IMR-90 (cell line): ENCODE results near the gene ZBTB44. TPM values are rescaled to one million over a fixed set of nuclear protein-coding genes. Genes with fewer than 3 reads are reported as not detected.

ENCODE experiments used
- ATAC-seq: fragments of 200-7000 bp; cut with Tn5 transposase; 2 replicates; pipeline ENCODE4 v1.9.1; 2020; ENCODE audit warnings: low read depth, mild to moderate bottlenecking, moderate library complexity
- BruUV-seq: library from RNA; stranded (reverse); fragments of 400-500 nt; replicated peaks from 2 replicates; lab custom pipeline; 2021; lab: Mats Ljungman, UMichigan
- CTCF ChIA-PET: fragments of 300-600 bp; formaldehyde crosslinking; extraction: SDS; loops from one replicate; lab custom pipeline; 2021; ENCODE audit warnings: antibody characterized with exemption; lab: Yijun Ruan, JAX
- POLR2A ChIA-PET: fragments of 300-600 bp; sonication (Branson Sonifier 250); formaldehyde crosslinking; loops from one replicate; lab custom pipeline; 2022; ENCODE audit warnings: antibody characterized with exemption; ENCODE audit not compliant: unreplicated experiment; lab: Charles Lee
- DNase-seq: peaks from one replicate; pipeline ENCODE4 v3.0.0; 2013
- H2AFZ ChIP-seq: replicated peaks from 2 replicates; pipeline ENCODE3; 2013; ENCODE audit warnings: low read length, mild to moderate bottlenecking; ENCODE audit not compliant: poor library complexity
- H2AK5ac ChIP-seq: 2 replicates; pipeline ENCODE4 v1.6.1; 2013; ENCODE audit warnings: low read depth, low read length, inconsistent platforms
- H2AK9ac ChIP-seq: replicated peaks from 2 replicates; pipeline ENCODE3; 2013; ENCODE audit warnings: mild to moderate bottlenecking, low read depth, low read length, moderate library complexity; ENCODE audit not compliant: poor library complexity
- H2BK120ac ChIP-seq: 2 replicates; pipeline ENCODE4 v1.6.1; 2013; ENCODE audit warnings: low read depth, low read length, inconsistent platforms
- H2BK15ac ChIP-seq: 3 replicates; pipeline ENCODE4 v1.6.1; 2013; ENCODE audit warnings: low read depth, low read length, inconsistent platforms
- H2BK20ac ChIP-seq: 2 replicates; pipeline ENCODE4 v1.6.1; 2013; ENCODE audit warnings: low read depth, mild to moderate bottlenecking, inconsistent platforms, low read length, moderate library complexity
- H2BK5ac ChIP-seq: 2 replicates; pipeline ENCODE4 v1.6.1; 2013; ENCODE audit warnings: mild to moderate bottlenecking, low read depth, low read length, inconsistent platforms; ENCODE audit not compliant: poor library complexity, severe bottlenecking
- H3K14ac ChIP-seq: replicated peaks from 2 replicates; pipeline ENCODE4 v1.6.1; 2013; ENCODE audit warnings: low read depth, low read length, inconsistent platforms
- H3K18ac ChIP-seq: 2 replicates; pipeline ENCODE4 v1.6.1; 2013; ENCODE audit warnings: low read depth, low read length, control low read depth
- H3K23ac ChIP-seq: 2 replicates; pipeline ENCODE4 v1.6.1; 2013; ENCODE audit warnings: low read depth, low read length, inconsistent platforms
- H3K27ac ChIP-seq: 2 replicates; pipeline ENCODE4 v1.5.1; 2013; ENCODE audit warnings: mild to moderate bottlenecking, control low read depth, low read length; ENCODE audit not compliant: insufficient read depth
- H3K27me3 ChIP-seq: 2 replicates; pipeline ENCODE4 v1.6.1; 2013; ENCODE audit warnings: low read length; ENCODE audit not compliant: control insufficient read depth, insufficient read depth
- H3K36me3 ChIP-seq: 2 replicates; pipeline ENCODE4 v1.6.1; 2013; ENCODE audit warnings: low read length, mixed read lengths; ENCODE audit not compliant: control insufficient read depth, insufficient read depth
- H3K4ac ChIP-seq: 2 replicates; pipeline ENCODE4 v1.6.1; 2013; ENCODE audit warnings: low read depth, low read length, inconsistent platforms
- H3K4me1 ChIP-seq: 2 replicates; pipeline ENCODE4 v1.6.1; 2013; ENCODE audit warnings: low read length, mixed read lengths; ENCODE audit not compliant: control insufficient read depth, insufficient read depth
- H3K4me2 ChIP-seq: 2 replicates; pipeline ENCODE4 v1.6.1; 2013; ENCODE audit warnings: low read depth, mild to moderate bottlenecking, control low read depth, low read length, moderate library complexity
- H3K4me3 ChIP-seq: 2 replicates; pipeline ENCODE4 v1.5.1; 2013; ENCODE audit warnings: low read depth, mild to moderate bottlenecking, control low read depth, low read length, moderate library complexity; ENCODE audit not compliant: insufficient read depth
- H3K56ac ChIP-seq: 2 replicates; pipeline ENCODE4 v1.6.1; 2013; ENCODE audit warnings: low read length, inconsistent platforms; ENCODE audit not compliant: insufficient read depth; ENCODE audit errors: extremely low read depth
- H3K79me1 ChIP-seq, 2 experiments: 2 replicates each; pipeline ENCODE4 v1.6.1; 2013; ENCODE audit warnings: low read length in 2 of 2, inconsistent platforms in 1 of 2, low read depth in 1 of 2
- H3K9ac ChIP-seq: 2 replicates; pipeline ENCODE4 v1.6.1; 2013; ENCODE audit warnings: low read depth, low read length, control low read depth
- H3K9me1 ChIP-seq: 2 replicates; pipeline ENCODE4 v1.6.1; 2013; ENCODE audit warnings: low read length, inconsistent platforms; ENCODE audit not compliant: insufficient read depth
- H3K9me3 ChIP-seq: 2 replicates; pipeline ENCODE4 v1.6.1; 2013; ENCODE audit warnings: low read length; ENCODE audit not compliant: control insufficient read depth, insufficient read depth
- H4K20me1 ChIP-seq: 2 replicates; pipeline ENCODE4 v1.6.1; 2013; ENCODE audit warnings: low read length, inconsistent platforms; ENCODE audit not compliant: insufficient read depth
- H4K5ac ChIP-seq: 2 replicates; pipeline ENCODE4 v1.6.1; 2013; ENCODE audit warnings: mild to moderate bottlenecking, low read depth, low read length, control low read depth
- H4K8ac ChIP-seq, 2 experiments: 2 replicates each; pipeline ENCODE4 v1.6.1; 2013; ENCODE audit warnings: low read depth in 2 of 2, low read length in 2 of 2, control low read depth in 1 of 2, inconsistent platforms in 1 of 2
- H4K91ac ChIP-seq: 2 replicates; pipeline ENCODE4 v1.6.1; 2013; ENCODE audit warnings: low read depth, low read length, inconsistent platforms; ENCODE audit not compliant: insufficient read depth
- CEBPB ChIP-seq: IDR thresholded peaks from 2 replicates; pipeline ENCODE4 v1.6.1; 2012; ENCODE audit warnings: low read depth, low read length, improper control_type of control experiment
- CHD1 ChIP-seq: IDR thresholded peaks from 2 replicates; pipeline ENCODE4 v1.6.1; 2012; ENCODE audit warnings: low read depth, low read length, improper control_type of control experiment
- POLR2A ChIP-seq: IDR thresholded peaks from 2 replicates; pipeline ENCODE4 v1.6.1; 2012; ENCODE audit warnings: mild to moderate bottlenecking, low read depth, low read length
- RAD21 ChIP-seq: IDR thresholded peaks from 2 replicates; pipeline ENCODE4 v1.6.1; 2012; ENCODE audit warnings: low read length, improper control_type of control experiment
- WGBS, 2 experiments: methylation state at CpG; one replicate each; pipeline versions ENCODE4 v1.1.5 to v1.1.7; 2013; ENCODE audit warnings: missing lambda C conversion rate in 2 of 2; ENCODE audit not compliant: insufficient read length in 1 of 2; ENCODE audit errors: extremely low coverage in 2 of 2; 5-methylcytosine and 5-hydroxymethylcytosine counted together
- dilution Hi-C: fragments of 300-500 bp; cut with HindIII; formaldehyde crosslinking; loops from one replicate; pipeline ENCODE4 v1.14.3; 2018; ENCODE audit warnings: low sequenced_read_pairs; ENCODE audit not compliant: unreplicated experiment
- in situ Hi-C: fragments of 300-500 bp; cut with MboI; formaldehyde crosslinking; loops from 3 replicates; pipeline ENCODE4 v1.14.3; 2019; ENCODE audit warnings: low sequenced_read_pairs, inconsistent platforms, mixed read lengths
- intact Hi-C: fragments of 100-400 bp; cut with micrococcal nuclease; formaldehyde crosslinking; loops from 2 replicates; pipeline ENCODE4 v1.10.0; 2022
- polyA plus RNA-seq, 3 experiments: library from polyadenylated mRNA; depleted of rRNA; stranded (reverse); fragments of >200 nt; gene quantifications; 2 replicates each; pipeline ENCODE4 v1.2.3, GENCODE V29; 2012; ENCODE audit warnings: low replicate concordance in 1 of 3
- total RNA-seq: library from RNA; depleted of rRNA; stranded (reverse); fragments of >200 nt; gene quantifications from 2 replicates; pipeline ENCODE4 v1.2.3, GENCODE V29; 2012
- TF ChIP-seq, protein P1 (sequence below): fragments of 150-350 bp; IDR thresholded peaks from 2 replicates; pipeline ENCODE4 v1.6.1; 2016; ENCODE audit warnings: low read depth, mild to moderate bottlenecking, low read length, moderate library complexity, borderline replicate concordance

ZBTB44 gene
- total and polyA plus RNA-seq, 2 of the 4 experiments (the other 2 are of a cell fraction), result 6.9 to 23.3 TPM

GRCh38 chr11:130310622-130311021 lies 4.1 kb downstream of the ZBTB44 start:
- H3K9me3 ChIP-seq, result no peaks in the 10 kb centered on the region
- H3K36me3 ChIP-seq, result 0 out of 2 replicates have a peak, but pooled peaks cover 1% of the 10 kb centered on the region
- ChIA-PET CTCF (no interaction called here), POLR2A (no interaction called here)
- no peak overlapping the region for H3K14ac ChIP-seq
- no peak overlapping the region for H2BK15ac ChIP-seq
- BruUV-seq, result no TSS peak
- DNase-seq (no peak), ATAC-seq (no peak)
- H2AFZ ChIP-seq, result no peak overlapping the region
- no peak overlapping the region for H3K23ac ChIP-seq
- intact Hi-C loops, result loop anchor here (5.0 to 10.0 kb wide), 2 partner anchors 74 to 117 kb away; partner anchors contain the start of gene ADAMTS8
- no peak overlapping the region for H3K9ac ChIP-seq
- H2BK20ac ChIP-seq, result no peak overlapping the region
- no peak overlapping the region for H3K27ac ChIP-seq
- no peak overlapping the region for H3K4me2 ChIP-seq
- dilution Hi-C loops, result no loop called here
- H3K9me1 ChIP-seq, result 0 out of 2 replicates have a peak, but pooled peaks cover 2% of the 10 kb centered on the region
- no peak overlapping the region for H3K4me3 ChIP-seq
- no peak overlapping the region for H4K8ac ChIP-seq
- no peak overlapping the region for H2AK9ac ChIP-seq
- H3K18ac ChIP-seq, result no peak overlapping the region
- H2AK5ac ChIP-seq, result no peak overlapping the region
- no peak overlapping the region for H4K5ac ChIP-seq
- no peaks in the 10 kb centered on the region for H3K27me3 ChIP-seq
- H2BK120ac ChIP-seq, result no peak overlapping the region
- no peak overlapping the region for H4K91ac ChIP-seq
- in situ Hi-C loops, result no loop called here
- peaks cover 20 to 31% of the 10 kb centered on the region in 2 experiments for H3K79me1 ChIP-seq
- no peak overlapping the region for H2BK5ac ChIP-seq
- H3K4me1 ChIP-seq, result 0 out of 2 replicates have a peak, but pooled peaks cover 4% of the 10 kb centered on the region
- WGBS, 2 experiments, result no CpG with 5 or more reads among the region's 4 CpGs
- H3K56ac ChIP-seq, result no peak overlapping the region
- H4K20me1 ChIP-seq, result peaks cover 8% of the 10 kb centered on the region; the same call in 1 of the 2 replicates
- no peak overlapping the region for H3K4ac ChIP-seq
- no peak for TF ChIP-seq CHD1
- no peak for TF ChIP-seq RAD21
- TF ChIP-seq, protein P1, sequence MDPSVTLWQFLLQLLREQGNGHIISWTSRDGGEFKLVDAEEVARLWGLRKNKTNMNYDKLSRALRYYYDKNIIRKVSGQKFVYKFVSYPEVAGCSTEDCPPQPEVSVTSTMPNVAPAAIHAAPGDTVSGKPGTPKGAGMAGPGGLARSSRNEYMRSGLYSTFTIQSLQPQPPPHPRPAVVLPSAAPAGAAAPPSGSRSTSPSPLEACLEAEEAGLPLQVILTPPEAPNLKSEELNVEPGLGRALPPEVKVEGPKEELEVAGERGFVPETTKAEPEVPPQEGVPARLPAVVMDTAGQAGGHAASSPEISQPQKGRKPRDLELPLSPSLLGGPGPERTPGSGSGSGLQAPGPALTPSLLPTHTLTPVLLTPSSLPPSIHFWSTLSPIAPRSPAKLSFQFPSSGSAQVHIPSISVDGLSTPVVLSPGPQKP, result no peak
- TF ChIP-seq CEBPB, result 0 out of 2 replicates have a peak, but pooled peaks have one; percentile 6
- TF ChIP-seq POLR2A, result no peak
